Lower leg skin (tissue), 4 donors: Measurements from ENCODE around the gene NOA1. TPM values are rescaled to one million over a fixed set of nuclear protein-coding genes. Genes with fewer than 3 reads are reported as not detected.

ENCODE experiments used
- DNase-seq, 2 donors: peaks; one replicate each; pipeline ENCODE4 v3.0.0-alpha.2; 2019; ENCODE audit warnings: low spot score in 2 of 2
- H3K4me3 ChIP-seq: fragments of 200-600 bp; sonication (generic); 2 replicates; pipeline ENCODE4 v1.5.1; 2017; ENCODE audit warnings: mild to moderate bottlenecking, low read depth; ENCODE audit not compliant: poor library complexity, severe bottlenecking
- CTCF ChIP-seq, 3 donors: fragments of 450-650 bp; IDR thresholded peaks; one replicate each; pipeline ENCODE4 v1.5.1; 2016; ENCODE audit warnings: antibody characterized with exemption in 3 of 3, mild to moderate bottlenecking in 3 of 3, moderate library complexity in 2 of 3
- POLR2A ChIP-seq, 2 donors: fragments of 450-650 bp; IDR thresholded peaks; one replicate each; pipeline ENCODE4 v1.6.1; 2016 to 2017; ENCODE audit warnings: antibody characterized with exemption in 2 of 2, mild to moderate bottlenecking in 1 of 2, moderate library complexity in 1 of 2
- WGBS, 2 donors: methylation state at CpG; one replicate each; pipeline ENCODE4 v1.1.5; 2018; 5-methylcytosine and 5-hydroxymethylcytosine counted together
- intact Hi-C: fragments of 100-400 bp; cut with DNase I; formaldehyde crosslinking; loops from one replicate; pipeline ENCODE4 v1.15.0; 2023; ENCODE audit warnings: low total_unique reads
- total RNA-seq, 4 donors: library from RNA; depleted of rRNA; stranded (reverse); fragments of >200 nt; gene quantifications; one replicate each; pipeline ENCODE4 v1.1.0, GENCODE V29; 2016

NOA1 gene
- total RNA-seq, 4 donors from 2014 or later: 37.8 to 46.4 (median 42.9) TPM

- WGBS, 2 donors: 71 to 72% methylated on average over 4 of the region's 4 CpGs
- DNase-seq: no peak
- intact Hi-C loops: no loop called here
- TF ChIP-seq POLR2A (IDR thresholded peaks at IDR 0.05) (no peak), CTCF (IDR thresholded peaks at IDR 0.05) (no peak)
- no peak overlapping the region for H3K4me3 ChIP-seq
These were observed 4.4 kb upstream of the NOA1 start for GRCh38 chr4:56981795-56982201.

GRCh38 chr4:56979421-56980072, 2.1 kb upstream of the NOA1 start:
- WGBS, 2 donors: 8% methylated on average over 21 of the region's 21 CpGs
- TF ChIP-seq CTCF (IDR thresholded peaks at IDR 0.05) (no peak), POLR2A (IDR thresholded peaks at IDR 0.05) (no peak)
- H3K4me3 ChIP-seq: peak overlapping the region; percentile 74
- DNase-seq: peak in 1 of 2 donors; percentile 82
- intact Hi-C loops: no loop called here

GRCh38 chr4:56978750-56979303, 1.4 kb upstream of the NOA1 start, which contains the start of gene POLR2B:
Gene POLR2B, plus strand, starts transcription at chr4:56978896. Its CDS starts 90 bp downstream, at chr4:56978986.
- intact Hi-C loops: no loop called here
- DNase-seq: peak; percentile 94 to 98
- 0 to 1% methylated on average over 37 of the region's 37 CpGs for WGBS, 2 donors
- peak within 1 kb of the TSS; percentile 74 for H3K4me3 ChIP-seq
- no peak for TF ChIP-seq POLR2A (IDR thresholded peaks at IDR 0.05)
- no peak for TF ChIP-seq CTCF (IDR thresholded peaks at IDR 0.05)

- 0% methylated on average over 13 to 18 of the region's 46 CpGs for WGBS, 2 donors
- intact Hi-C loops: no loop called here
- H3K4me3 ChIP-seq: peak overlapping the region; percentile 95
- TF ChIP-seq CTCF (IDR thresholded peaks at IDR 0.05): no peak
- TF ChIP-seq POLR2A (IDR thresholded peaks at IDR 0.05): no peak
- peak in 1 of 2 donors; percentile 19 for DNase-seq
These were observed 527 bp downstream of the NOA1 start for GRCh38 chr4:56976837-56977320.

GRCh38 chr4:56976283-56976836, 1.0 kb downstream of the NOA1 start:
- intact Hi-C loops: no loop called here
- TF ChIP-seq CTCF (IDR thresholded peaks at IDR 0.05): no peak
- no peak for TF ChIP-seq POLR2A (IDR thresholded peaks at IDR 0.05)
- peak overlapping the region; percentile 95 for H3K4me3 ChIP-seq
- DNase-seq: peak in 1 of 2 donors; percentile 90
- WGBS, 2 donors: 1 to 5% methylated on average over 19 to 23 of the region's 35 CpGs
